Central memory CD8-positive, alpha-beta T cell (primary cell): ENCODE measurements around the gene ILRUN.
"Not testable (repeated sequence)": the region's sequence is repeated elsewhere in the genome, so short reads cannot be mapped to it uniquely, and the experiment has no call there.

Source experiments
- ATAC-seq: fragments of 150-1000 bp; cut with Tn5 transposase; replicated peaks from 2 replicates; pipeline ENCODE4 v1.10.0; 2022; ENCODE audit warnings: mild to moderate bottlenecking, moderate FRiP score, moderate number of reproducible peaks; ENCODE audit not compliant: poor library complexity, severe bottlenecking; ENCODE audit errors: extremely low read depth
- DNase-seq, 2 donors: peaks; one replicate each; pipeline ENCODE4 v3.0.0; 2021; ENCODE audit warnings: low spot score in 2 of 2
- H3K27ac Mint-ChIP-seq: one replicate; pipeline ENCODE4 v1.8.0; 2022; ENCODE audit warnings: low read depth, mild to moderate bottlenecking, moderate library complexity, mixed read lengths
- H3K27me3 Mint-ChIP-seq: one replicate; pipeline ENCODE4 v1.8.0; 2022; ENCODE audit warnings: mixed read lengths
- H3K36me3 Mint-ChIP-seq: one replicate; pipeline ENCODE4 v1.8.0; 2022; ENCODE audit warnings: mild to moderate bottlenecking, moderate library complexity, mixed read lengths; ENCODE audit not compliant: insufficient read depth
- H3K4me1 Mint-ChIP-seq: one replicate; pipeline ENCODE4 v1.8.0; 2022; ENCODE audit warnings: mixed read lengths
- H3K4me3 Mint-ChIP-seq: one replicate; pipeline ENCODE4 v1.8.0; 2022; ENCODE audit warnings: mild to moderate bottlenecking, moderate library complexity, mixed read lengths
- H3K9me3 Mint-ChIP-seq: one replicate; pipeline ENCODE4 v1.8.0; 2022; ENCODE audit warnings: mixed read lengths

The ILRUN gene

DNA sequence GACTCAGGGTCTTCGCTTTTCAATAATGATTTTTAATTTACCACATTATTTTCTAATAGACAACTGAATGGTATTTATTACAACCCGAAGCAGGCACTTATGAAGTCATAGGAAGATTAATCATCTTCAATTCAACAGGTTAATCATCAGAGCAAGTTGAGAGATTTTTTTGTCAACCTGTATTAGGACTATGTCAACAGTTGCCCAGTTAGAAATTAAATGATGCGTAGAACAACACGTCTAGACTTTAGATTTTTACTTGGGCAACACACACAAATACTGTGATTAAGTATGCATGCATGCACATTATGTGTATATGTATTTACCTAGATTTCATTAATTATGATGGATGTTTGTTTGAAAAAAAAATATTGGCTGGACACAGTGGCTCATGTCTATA, 4.3 kb downstream of the ILRUN start:
- Mint-ChIP-seq H3K27ac (no peak overlapping the region), H3K4me3 (no peak overlapping the region), H3K9me3 (no peaks in the 10 kb centered on the region), H3K27me3 (no peaks in the 10 kb centered on the region), H3K36me3 (peaks cover 15% of the 10 kb centered on the region), H3K4me1 (peaks cover 54% of the 10 kb centered on the region)
- ATAC-seq (no peak), DNase-seq (no peak)

DNA sequence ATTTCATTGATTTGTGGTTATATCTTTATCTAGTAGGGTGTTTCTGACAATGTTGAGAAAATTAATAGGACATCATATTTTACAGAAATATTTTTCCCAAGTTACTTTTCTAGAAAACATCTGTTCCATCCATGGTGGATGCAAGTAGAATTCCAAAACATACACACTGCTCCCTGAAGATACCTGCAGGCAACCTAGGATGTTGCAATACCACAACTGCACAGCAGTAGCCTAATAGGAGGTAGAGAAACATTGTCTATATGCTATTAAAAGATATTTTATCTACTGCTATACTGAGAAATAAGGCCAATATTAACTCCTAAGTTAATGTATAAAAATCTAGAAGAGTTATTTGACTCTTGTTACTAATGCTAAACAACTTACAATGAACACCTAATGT, 6.8 kb downstream of the ILRUN start:
- ATAC-seq (no peak), DNase-seq (no peak)
- Mint-ChIP-seq H3K36me3 (peaks cover 8% of the 10 kb centered on the region), H3K4me1 (peaks cover 54% of the 10 kb centered on the region), H3K9me3 (no peaks in the 10 kb centered on the region), H3K27me3 (no peaks in the 10 kb centered on the region), H3K27ac (no peak overlapping the region), H3K4me3 (no peak overlapping the region)

GRCh38 chr6:34688956-34689355, 7.6 kb downstream of the ILRUN start:
- Mint-ChIP-seq H3K4me1 (peaks cover 54% of the 10 kb centered on the region), H3K4me3 (no peak overlapping the region), H3K36me3 (peaks cover 8% of the 10 kb centered on the region), H3K27ac (no peak overlapping the region), H3K9me3 (no peaks in the 10 kb centered on the region), H3K27me3 (no peaks in the 10 kb centered on the region)
- no peak for ATAC-seq
- DNase-seq: no peak

- Mint-ChIP-seq H3K9me3 (no peaks in the 10 kb centered on the region), H3K4me3 (no peak overlapping the region), H3K36me3 (peaks cover 8% of the 10 kb centered on the region), H3K4me1 (peaks cover 40% of the 10 kb centered on the region), H3K27ac (no peak overlapping the region), H3K27me3 (no peaks in the 10 kb centered on the region)
- DNase-seq (no peak), ATAC-seq (no peak)
Measured at GRCh38 chr6:34684919-34685318, 11.6 kb downstream of the ILRUN start.

DNA sequence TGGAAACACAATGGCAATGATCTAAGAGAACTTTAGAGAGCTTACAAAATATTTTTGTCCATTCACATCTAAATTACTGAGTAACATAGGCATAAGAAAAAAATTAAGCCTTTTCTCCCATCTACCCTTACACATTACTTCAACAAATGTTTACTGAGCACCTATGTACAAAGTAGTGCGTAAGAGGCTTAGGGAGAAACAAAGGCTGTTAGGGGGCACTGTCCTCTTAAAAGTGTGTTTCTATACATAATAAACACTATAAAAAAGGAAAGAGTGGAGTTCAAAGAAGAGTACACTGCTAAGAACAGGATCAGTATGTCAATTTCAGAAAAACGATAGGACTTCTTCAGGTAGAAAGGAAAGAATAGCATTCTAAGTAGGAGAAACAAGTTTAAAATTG, 12.2 kb downstream of the ILRUN start:
- H3K36me3 Mint-ChIP-seq: peaks cover 8% of the 10 kb centered on the region
- H3K9me3 Mint-ChIP-seq: no peaks in the 10 kb centered on the region
- H3K27me3 Mint-ChIP-seq: no peaks in the 10 kb centered on the region
- no peak overlapping the region for H3K4me3 Mint-ChIP-seq
- DNase-seq: no peak
- peak overlapping the region; percentile 1 for H3K27ac Mint-ChIP-seq
- H3K4me1 Mint-ChIP-seq: peaks cover 46% of the 10 kb centered on the region
- ATAC-seq: no peak

DNA sequence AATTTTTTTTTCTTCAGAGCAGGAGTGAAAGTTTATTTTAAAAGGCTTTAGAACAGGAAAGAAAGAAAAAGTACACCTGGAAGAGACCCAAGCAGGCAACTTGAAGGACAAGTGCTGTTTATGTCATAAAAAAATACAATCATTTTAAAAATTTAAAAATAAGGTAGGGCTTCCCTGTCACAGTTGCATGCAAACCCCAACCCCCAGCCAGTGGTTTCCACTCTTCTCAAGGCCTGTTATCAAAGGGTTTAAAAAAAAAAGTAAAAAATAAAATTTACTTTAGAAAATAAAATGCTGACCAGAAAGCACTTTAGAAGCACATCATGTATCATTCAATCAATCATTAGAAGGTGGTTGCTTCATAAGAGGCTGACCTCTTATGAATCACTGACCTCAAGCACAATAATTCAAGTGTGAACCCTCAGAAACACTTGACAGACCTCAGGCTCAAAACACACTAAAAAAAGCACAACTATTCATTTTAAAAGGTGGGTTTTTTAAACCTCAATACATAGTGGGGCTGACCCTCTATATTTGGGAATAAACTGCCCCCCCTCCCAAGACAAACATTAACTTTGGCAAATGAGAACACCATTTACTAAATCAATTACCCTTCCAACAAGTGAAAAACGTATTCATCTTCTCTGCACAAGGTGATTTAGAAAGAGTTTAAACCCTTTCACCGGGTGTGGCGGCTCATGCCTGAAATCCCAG, 15.6 kb downstream of the ILRUN start:
- no peak overlapping the region for H3K4me3 Mint-ChIP-seq
- DNase-seq: no peak
- no peak for ATAC-seq
- peaks cover 31% of the 10 kb centered on the region for H3K4me1 Mint-ChIP-seq
- no peaks in the 10 kb centered on the region for H3K36me3 Mint-ChIP-seq
- no peaks in the 10 kb centered on the region for H3K9me3 Mint-ChIP-seq
- no peak overlapping the region for H3K27ac Mint-ChIP-seq
- H3K27me3 Mint-ChIP-seq: no peaks in the 10 kb centered on the region

GRCh38 chr6:34680313-34680712, 16.3 kb downstream of the ILRUN start:
- not testable (repeated sequence) for H3K27me3 Mint-ChIP-seq, H3K9me3 Mint-ChIP-seq, DNase-seq, H3K4me3 Mint-ChIP-seq, H3K27ac Mint-ChIP-seq, H3K36me3 Mint-ChIP-seq, ATAC-seq
- H3K4me1 Mint-ChIP-seq: peaks cover 31% of the 10 kb centered on the region

DNA sequence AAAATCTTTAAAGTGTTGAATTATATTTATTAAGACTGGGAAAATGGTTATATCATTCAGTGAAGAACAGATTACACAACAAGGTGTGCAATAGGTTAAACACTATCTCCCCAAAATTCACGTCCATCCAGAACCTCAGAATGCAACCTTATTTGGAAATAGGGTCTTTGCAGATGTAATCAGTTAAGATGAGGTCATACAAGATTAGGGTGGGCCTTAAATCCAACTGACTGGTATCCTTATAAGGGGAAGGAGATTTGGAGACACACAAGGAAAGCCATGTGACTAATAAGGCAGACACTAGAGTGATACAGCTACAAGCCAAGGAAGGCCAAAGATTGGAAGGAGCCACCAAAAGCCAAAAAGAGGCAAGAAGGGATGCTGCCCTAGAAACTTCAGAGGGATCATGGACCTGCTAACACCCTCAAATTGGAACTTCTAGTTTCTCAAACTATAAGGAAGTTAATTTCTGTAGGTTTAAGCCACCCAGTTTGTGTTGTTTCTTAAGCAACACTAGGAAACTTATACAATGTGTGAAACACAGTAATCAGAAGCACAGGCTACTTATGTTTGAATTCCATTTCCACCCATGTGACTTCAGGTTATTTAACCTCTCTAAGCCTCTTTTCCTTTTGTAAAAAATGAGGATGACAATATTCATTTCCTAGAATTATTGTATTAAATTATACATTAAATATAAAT, 16.9 kb downstream of the ILRUN start:
- no peak overlapping the region for H3K27ac Mint-ChIP-seq
- H3K27me3 Mint-ChIP-seq: no peaks in the 10 kb centered on the region
- no peak overlapping the region for H3K4me3 Mint-ChIP-seq
- H3K4me1 Mint-ChIP-seq: peaks cover 30% of the 10 kb centered on the region
- DNase-seq (no peak), ATAC-seq (no peak)
- no peaks in the 10 kb centered on the region for H3K36me3 Mint-ChIP-seq
- no peaks in the 10 kb centered on the region for H3K9me3 Mint-ChIP-seq

DNA sequence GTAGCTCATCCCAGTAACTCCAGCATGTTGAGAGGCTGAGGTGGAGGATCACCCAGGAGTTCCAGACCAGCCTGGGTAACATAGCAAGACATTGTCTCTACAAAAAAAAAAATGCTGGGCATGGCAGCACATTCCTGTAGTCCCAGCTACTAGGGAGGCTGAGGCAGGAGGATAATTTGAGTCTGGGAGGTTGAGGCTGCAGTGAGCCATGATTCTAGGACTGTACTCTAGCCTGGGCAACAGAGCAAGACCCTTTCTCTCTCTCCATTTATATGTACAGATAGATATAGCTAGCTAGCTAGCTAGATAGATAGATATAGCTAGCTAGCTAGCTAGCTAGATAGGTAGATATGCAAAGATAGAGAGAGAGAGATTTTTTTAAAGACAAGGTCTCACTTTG, 20.4 kb downstream of the ILRUN start:
- H3K27me3 Mint-ChIP-seq: no peaks in the 10 kb centered on the region
- no peak overlapping the region for H3K4me3 Mint-ChIP-seq
- peaks cover 58% of the 10 kb centered on the region for H3K4me1 Mint-ChIP-seq
- H3K36me3 Mint-ChIP-seq: peaks cover 9% of the 10 kb centered on the region
- H3K27ac Mint-ChIP-seq: peak overlapping the region; percentile 89
- H3K9me3 Mint-ChIP-seq: no peaks in the 10 kb centered on the region
- no peak for DNase-seq
- no peak for ATAC-seq

GRCh38 chr6:34674930-34675329, 21.6 kb downstream of the ILRUN start:
- ATAC-seq, H3K9me3 Mint-ChIP-seq, H3K27me3 Mint-ChIP-seq, H3K4me3 Mint-ChIP-seq, DNase-seq: not testable (repeated sequence)
- H3K36me3 Mint-ChIP-seq: peaks cover 13% of the 10 kb centered on the region
- peak overlapping the region; percentile 89 for H3K27ac Mint-ChIP-seq
- peaks cover 61% of the 10 kb centered on the region for H3K4me1 Mint-ChIP-seq

- ATAC-seq (no peak), DNase-seq (no peak)
- H3K36me3 Mint-ChIP-seq: peaks cover 13% of the 10 kb centered on the region
- no peaks in the 10 kb centered on the region for H3K27me3 Mint-ChIP-seq
- H3K27ac Mint-ChIP-seq: peak overlapping the region; percentile 89
- peaks cover 55% of the 10 kb centered on the region for H3K4me1 Mint-ChIP-seq
- H3K4me3 Mint-ChIP-seq: peak overlapping the region; percentile 69
- no peaks in the 10 kb centered on the region for H3K9me3 Mint-ChIP-seq
Measured at GRCh38 chr6:34674268-34674639, 22.3 kb downstream of the ILRUN start.

GRCh38 chr6:34673064-34673463, 23.5 kb downstream of the ILRUN start:
- Mint-ChIP-seq H3K4me1 (peaks cover 58% of the 10 kb centered on the region), H3K27me3 (no peaks in the 10 kb centered on the region)
- no peak for DNase-seq

GRCh38 chr6:34672657-34673043, 23.9 kb downstream of the ILRUN start:
- H3K9me3 Mint-ChIP-seq: no peaks in the 10 kb centered on the region
- peaks cover 13% of the 10 kb centered on the region for H3K36me3 Mint-ChIP-seq
- no peaks in the 10 kb centered on the region for H3K27me3 Mint-ChIP-seq
- H3K4me1 Mint-ChIP-seq: peaks cover 62% of the 10 kb centered on the region
- DNase-seq (no peak), ATAC-seq (no peak)
- H3K27ac Mint-ChIP-seq: peak overlapping the region; percentile 89
- peak overlapping the region; percentile 69 for H3K4me3 Mint-ChIP-seq

More at GRCh38 chr6:34673064-34673463, 23.5 kb downstream of the ILRUN start:
- Mint-ChIP-seq H3K9me3 (no peaks in the 10 kb centered on the region), H3K36me3 (peaks cover 13% of the 10 kb centered on the region), H3K4me3 (peak overlapping the region; percentile 69), H3K27ac (peak overlapping the region; percentile 89)
- ATAC-seq: no peak
